MV-4-11 (cell line): ENCODE measurements around the gene RWDD1.

Experiments used
- DNase-seq: peaks from one replicate; lab custom pipeline; 2025; lab: John Stamatoyannopoulos, UW

RWDD1 gene

DNA sequence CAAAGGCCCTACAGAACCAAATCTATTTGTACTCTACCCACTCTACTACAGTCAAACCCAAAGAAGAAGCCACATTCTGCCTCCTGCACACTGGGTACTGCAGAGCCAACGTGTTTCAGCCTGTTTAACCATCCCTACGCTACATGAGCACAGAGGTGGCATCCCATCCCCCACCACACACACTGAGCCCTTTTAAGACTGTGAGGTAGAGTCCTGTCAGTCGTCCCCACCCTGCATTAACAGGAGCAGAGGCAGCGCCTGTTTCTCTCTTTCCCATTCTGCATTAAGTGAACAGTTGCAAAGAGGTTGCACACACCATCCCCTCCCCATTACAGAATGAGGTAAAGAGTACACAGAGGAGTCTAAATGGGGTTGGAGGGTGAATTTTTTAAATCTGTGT, 39.8 kb downstream of the RWDD1 start:
- DNase-seq, result no peak

- peak; percentile 85 for DNase-seq
These were observed 44.8 kb downstream of the RWDD1 start, which contains the start of gene RSPH4A for GRCh38 chr6:116615937-116616736. TSS of gene RSPH4A (plus strand) at chr6:116616479. CDS start at chr6:116616624, 145 bp downstream.

DNA sequence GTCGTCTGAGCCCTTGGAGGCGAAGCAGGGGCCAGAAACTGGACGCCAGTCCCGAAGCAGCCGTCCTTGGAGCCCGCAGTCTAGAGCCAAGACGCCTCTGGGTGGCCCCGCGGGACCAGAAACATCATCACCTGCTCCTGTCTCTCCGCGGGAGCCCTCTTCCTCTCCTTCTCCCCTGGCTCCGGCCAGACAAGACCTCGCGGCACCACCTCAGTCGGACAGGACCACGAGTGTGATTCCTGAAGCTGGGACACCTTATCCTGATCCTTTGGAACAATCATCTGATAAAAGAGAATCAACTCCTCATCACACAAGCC, 45.4 kb downstream of the RWDD1 start:
- no peak for DNase-seq

DNA sequence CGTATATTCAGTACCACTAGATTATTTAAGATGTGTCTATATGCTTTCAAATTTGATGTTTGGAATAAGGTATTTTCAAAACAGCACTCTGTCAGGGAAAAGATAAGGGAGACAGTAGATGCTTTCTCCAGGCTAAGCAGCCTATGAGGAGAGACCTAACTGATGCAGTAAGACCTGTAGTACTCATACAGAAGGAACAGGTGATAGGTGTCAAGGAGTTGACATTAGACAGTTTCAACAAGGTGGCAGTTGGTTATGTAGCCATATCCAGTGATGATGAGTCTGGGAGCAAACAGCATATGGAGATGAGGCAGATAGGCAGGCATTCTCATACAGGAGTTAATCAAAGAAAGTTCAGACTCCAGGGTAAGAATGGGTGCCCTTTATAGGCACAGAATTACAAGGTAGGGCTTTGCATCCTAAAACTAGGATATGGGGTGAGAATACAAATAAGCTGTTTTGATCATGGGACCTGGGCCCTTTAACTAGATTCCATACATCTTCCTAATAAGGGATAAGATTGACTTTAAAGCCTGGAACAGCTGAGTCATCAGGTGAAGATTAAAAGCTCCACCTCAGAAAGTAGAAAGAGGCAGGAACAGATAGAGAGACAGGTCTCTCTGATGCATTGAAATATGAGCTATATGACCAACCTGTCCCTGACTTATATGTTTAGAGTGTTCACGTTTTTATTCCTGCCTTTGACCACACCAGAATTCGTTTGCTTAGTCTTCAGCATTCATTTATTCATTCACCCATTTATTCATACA, 52.9 kb downstream of the RWDD1 start:
- no peak for DNase-seq

DNA sequence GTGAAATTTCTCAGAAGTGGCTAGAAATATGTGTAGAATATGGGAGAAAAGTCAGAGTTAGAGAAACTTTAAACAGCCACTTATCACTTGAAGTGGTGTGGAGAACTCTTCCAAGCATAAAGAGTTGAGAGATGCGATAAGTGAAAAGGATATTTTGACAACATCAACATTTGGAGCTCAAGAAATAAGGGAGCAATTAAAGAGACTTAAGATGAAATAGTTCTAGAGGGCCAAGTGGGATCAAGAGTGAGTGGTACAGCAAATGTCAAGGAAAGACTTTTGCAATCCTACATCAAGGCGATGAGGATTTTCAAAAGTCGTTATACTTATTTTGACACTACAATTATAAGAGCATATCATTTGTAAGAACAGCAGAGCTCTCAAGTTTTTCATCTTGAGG, 54.6 kb downstream of the RWDD1 start:
- DNase-seq, result no peak

DNA sequence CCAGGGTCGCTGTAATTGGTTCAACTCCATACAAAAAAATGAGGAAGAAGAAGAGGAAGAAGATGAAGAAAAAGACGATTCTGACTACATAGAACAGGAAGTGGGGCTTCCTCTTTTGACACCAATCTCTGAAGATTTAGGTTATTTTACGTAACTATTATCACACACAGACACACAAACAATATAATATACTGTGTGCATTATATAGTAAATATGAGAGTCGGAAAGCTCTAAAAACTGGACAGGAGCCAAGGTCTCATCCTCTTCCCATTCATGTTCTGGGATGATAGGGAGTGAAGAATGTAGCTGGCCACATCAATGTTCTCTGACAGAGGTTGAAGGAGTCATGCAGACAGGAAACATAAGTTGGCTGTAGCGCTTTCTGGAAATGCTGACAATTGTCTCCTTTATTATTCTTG, 58.3 kb downstream of the RWDD1 start:
- peak; percentile 94 for DNase-seq

DNA sequence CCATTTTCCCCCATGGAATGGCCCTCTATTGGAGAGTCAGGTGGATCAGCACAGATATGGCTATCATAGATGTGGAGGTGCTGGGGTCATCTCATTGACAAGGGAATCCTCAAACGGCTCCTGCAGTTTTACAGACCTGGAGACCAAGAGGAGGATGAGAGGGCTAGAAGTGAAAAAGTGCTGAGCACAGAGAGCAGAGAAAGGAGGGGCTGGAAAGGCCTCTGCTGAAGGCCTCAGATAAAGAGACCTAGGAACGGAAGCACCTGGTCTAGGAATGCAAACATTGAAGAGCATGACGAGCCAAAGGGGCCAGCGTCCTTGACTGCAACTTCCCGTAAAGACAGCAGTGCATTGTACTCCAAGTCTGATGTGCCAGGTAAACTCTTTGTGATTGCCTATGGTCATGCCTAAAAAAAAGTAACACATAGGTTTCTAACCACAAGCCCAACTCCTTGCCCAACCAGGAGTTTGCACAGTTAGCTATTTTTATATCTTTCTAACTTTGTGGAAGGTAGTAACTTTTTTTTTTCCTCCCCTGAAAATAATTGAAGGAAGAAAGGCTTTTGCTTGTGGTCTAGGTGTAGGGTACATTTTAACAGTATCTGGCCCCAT, 60.2 kb downstream of the RWDD1 start:
- DNase-seq, result no peak

GRCh38 chr6:116633685-116634084, 62.4 kb downstream of the RWDD1 start:
- DNase-seq, result no peak
